HepG2 (cell line): ENCODE data around the gene TUBA4B. TPM values are rescaled to one million over a fixed set of nuclear protein-coding genes. Genes with fewer than 3 reads are reported as not detected.

Experiments used
- ATF7-NPFF ChIP-seq: sonication (generic); formaldehyde crosslinking; IDR thresholded peaks from 2 replicates; pipeline ENCODE4 v1.8.1; 2023; ENCODE audit warnings: mild to moderate bottlenecking, low read depth, missing genetic modification reagents, moderate library complexity
- CBX1 ChIP-seq: IDR thresholded peaks from one replicate; pipeline ENCODE4 v1.6.1; 2016; ENCODE audit warnings: antibody characterized with exemption, low read depth
- KDM5B ChIP-seq: sonication (generic); formaldehyde crosslinking; IDR thresholded peaks from 2 replicates; pipeline ENCODE4 v1.4.0; 2020; ENCODE audit warnings: missing genetic modification reagents, mild to moderate bottlenecking, borderline replicate concordance
- RFXANK ChIP-seq: IDR thresholded peaks from 2 replicates; pipeline ENCODE4 v1.6.1; 2016
- ZFP1 ChIP-seq: IDR thresholded peaks from 2 replicates; pipeline ENCODE4 v1.6.1; 2016
- ZNF430 ChIP-seq: sonication (generic); formaldehyde crosslinking; IDR thresholded peaks from 2 replicates; pipeline ENCODE4 v1.9.0; 2021; ENCODE audit warnings: mild to moderate bottlenecking, missing genetic modification reagents
- ZNF781 ChIP-seq: sonication (generic); formaldehyde crosslinking; IDR thresholded peaks from 2 replicates; pipeline ENCODE4 v1.5.1; 2020; ENCODE audit warnings: borderline replicate concordance, mild to moderate bottlenecking, missing genetic modification reagents; ENCODE audit errors: not compliant biosample characterization
- polyA plus RNA-seq, 8 experiments: library from polyadenylated mRNA; depleted of rRNA in 3 of 8; stranded (reverse) in 7 of 8; unstranded in 1 of 8; fragments of >200 nt; fragmentation: Illumina TruSeq in 4 of 8; extraction: Trizol in 4 of 8; gene quantifications; 2 replicates each; pipeline versions ENCODE4 v1.2.1 to v1.2.3, GENCODE V29; 2011 to 2016; ENCODE audit warnings: low read depth in 4 of 8, missing spikeins in 1 of 8, mixed read lengths in 1 of 8; ENCODE audit not compliant: insufficient read depth in 1 of 8
- total RNA-seq, 5 experiments: library from RNA; depleted of rRNA; stranded (reverse); fragments of >200 nt; fragmentation: Illumina TruSeq; extraction: Trizol; gene quantifications; 2 replicates each; pipeline ENCODE4 v1.2.3, GENCODE V29; 2016; ENCODE audit warnings: low read depth in 1 of 5
- TF ChIP-seq, protein P1 (sequence below): sonication (generic); formaldehyde crosslinking; IDR thresholded peaks from 2 replicates; pipeline ENCODE4 v1.4.0; 2020; ENCODE audit warnings: mild to moderate bottlenecking, missing genetic modification reagents
- TF ChIP-seq, protein P2 (sequence below): sonication (generic); formaldehyde crosslinking; IDR thresholded peaks from 2 replicates; pipeline ENCODE4 v1.8.0; 2022; ENCODE audit warnings: mild to moderate bottlenecking, missing genetic modification reagents; ENCODE audit not compliant: insufficient replicate concordance
- TF ChIP-seq, protein P3 (sequence below): sonication (generic); formaldehyde crosslinking; IDR thresholded peaks from 2 replicates; pipeline ENCODE4 v1.5.0; 2020; ENCODE audit warnings: missing genetic modification reagents
- TF ChIP-seq, protein P4 (sequence below): IDR thresholded peaks from 2 replicates; pipeline ENCODE4 v1.6.1; 2016; ENCODE audit warnings: mild to moderate bottlenecking, missing biosample characterization, missing genetic modification reagents
- TF ChIP-seq, protein P5 (sequence below): sonication (generic); formaldehyde crosslinking; IDR thresholded peaks from 2 replicates; pipeline ENCODE4 v1.9.0; 2021; ENCODE audit warnings: missing genetic modification reagents, borderline replicate concordance
- TF ChIP-seq, protein P6 (sequence below): sonication (generic); formaldehyde crosslinking; IDR thresholded peaks from 2 replicates; pipeline ENCODE4 v1.5.1; 2020; ENCODE audit warnings: mild to moderate bottlenecking, missing genetic modification reagents, borderline replicate concordance

The TUBA4B gene
- total and polyA plus RNA-seq, 2 of the 13 experiments (the other 11 are each of a cell fraction or from before 2014, with no cell fraction given): 0.18 to 0.22 TPM

DNA sequence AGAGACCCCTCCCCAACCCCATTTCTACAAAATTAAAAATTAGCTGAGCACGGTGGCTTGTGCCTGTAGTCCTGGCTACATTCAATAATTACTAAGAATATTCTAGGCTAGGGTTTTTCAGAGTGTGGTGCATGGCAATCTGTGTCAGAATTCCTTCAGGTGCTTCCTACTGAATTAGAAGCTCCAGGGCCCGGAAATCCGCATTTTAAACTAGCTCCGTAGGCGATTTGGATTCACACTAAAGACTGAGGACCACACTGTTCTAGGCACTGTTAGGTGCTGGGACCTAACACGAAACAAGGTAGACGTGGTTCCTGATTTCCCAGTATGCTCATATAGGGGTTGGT is 47.1 kb upstream of the TUBA4B start (continued):
- TF ChIP-seq, protein P1, sequence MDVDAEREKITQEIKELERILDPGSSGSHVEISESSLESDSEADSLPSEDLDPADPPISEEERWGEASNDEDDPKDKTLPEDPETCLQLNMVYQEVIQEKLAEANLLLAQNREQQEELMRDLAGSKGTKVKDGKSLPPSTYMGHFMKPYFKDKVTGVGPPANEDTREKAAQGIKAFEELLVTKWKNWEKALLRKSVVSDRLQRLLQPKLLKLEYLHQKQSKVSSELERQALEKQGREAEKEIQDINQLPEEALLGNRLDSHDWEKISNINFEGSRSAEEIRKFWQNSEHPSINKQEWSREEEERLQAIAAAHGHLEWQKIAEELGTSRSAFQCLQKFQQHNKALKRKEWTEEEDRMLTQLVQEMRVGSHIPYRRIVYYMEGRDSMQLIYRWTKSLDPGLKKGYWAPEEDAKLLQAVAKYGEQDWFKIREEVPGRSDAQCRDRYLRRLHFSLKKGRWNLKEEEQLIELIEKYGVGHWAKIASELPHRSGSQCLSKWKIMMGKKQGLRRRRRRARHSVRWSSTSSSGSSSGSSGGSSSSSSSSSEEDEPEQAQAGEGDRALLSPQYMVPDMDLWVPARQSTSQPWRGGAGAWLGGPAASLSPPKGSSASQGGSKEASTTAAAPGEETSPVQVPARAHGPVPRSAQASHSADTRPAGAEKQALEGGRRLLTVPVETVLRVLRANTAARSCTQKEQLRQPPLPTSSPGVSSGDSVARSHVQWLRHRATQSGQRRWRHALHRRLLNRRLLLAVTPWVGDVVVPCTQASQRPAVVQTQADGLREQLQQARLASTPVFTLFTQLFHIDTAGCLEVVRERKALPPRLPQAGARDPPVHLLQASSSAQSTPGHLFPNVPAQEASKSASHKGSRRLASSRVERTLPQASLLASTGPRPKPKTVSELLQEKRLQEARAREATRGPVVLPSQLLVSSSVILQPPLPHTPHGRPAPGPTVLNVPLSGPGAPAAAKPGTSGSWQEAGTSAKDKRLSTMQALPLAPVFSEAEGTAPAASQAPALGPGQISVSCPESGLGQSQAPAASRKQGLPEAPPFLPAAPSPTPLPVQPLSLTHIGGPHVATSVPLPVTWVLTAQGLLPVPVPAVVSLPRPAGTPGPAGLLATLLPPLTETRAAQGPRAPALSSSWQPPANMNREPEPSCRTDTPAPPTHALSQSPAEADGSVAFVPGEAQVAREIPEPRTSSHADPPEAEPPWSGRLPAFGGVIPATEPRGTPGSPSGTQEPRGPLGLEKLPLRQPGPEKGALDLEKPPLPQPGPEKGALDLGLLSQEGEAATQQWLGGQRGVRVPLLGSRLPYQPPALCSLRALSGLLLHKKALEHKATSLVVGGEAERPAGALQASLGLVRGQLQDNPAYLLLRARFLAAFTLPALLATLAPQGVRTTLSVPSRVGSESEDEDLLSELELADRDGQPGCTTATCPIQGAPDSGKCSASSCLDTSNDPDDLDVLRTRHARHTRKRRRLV: no peak
- TF ChIP-seq ZFP1 (CRISPR knock-in tag) (no peak), RFXANK (CRISPR knock-in tag) (no peak), CBX1 (no peak), ATF7-NPFF (CRISPR knock-in tag) (no peak), KDM5B (no peak), ZNF430 (CRISPR knock-in tag) (0 out of 2 replicates have a peak, but pooled peaks have one; percentile 49), ZNF781 (CRISPR knock-in tag) (no peak)
- TF ChIP-seq, protein P2, sequence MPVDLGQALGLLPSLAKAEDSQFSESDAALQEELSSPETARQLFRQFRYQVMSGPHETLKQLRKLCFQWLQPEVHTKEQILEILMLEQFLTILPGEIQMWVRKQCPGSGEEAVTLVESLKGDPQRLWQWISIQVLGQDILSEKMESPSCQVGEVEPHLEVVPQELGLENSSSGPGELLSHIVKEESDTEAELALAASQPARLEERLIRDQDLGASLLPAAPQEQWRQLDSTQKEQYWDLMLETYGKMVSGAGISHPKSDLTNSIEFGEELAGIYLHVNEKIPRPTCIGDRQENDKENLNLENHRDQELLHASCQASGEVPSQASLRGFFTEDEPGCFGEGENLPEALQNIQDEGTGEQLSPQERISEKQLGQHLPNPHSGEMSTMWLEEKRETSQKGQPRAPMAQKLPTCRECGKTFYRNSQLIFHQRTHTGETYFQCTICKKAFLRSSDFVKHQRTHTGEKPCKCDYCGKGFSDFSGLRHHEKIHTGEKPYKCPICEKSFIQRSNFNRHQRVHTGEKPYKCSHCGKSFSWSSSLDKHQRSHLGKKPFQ (CRISPR knock-in tag): peak; percentile 16
- TF ChIP-seq, protein P3, sequence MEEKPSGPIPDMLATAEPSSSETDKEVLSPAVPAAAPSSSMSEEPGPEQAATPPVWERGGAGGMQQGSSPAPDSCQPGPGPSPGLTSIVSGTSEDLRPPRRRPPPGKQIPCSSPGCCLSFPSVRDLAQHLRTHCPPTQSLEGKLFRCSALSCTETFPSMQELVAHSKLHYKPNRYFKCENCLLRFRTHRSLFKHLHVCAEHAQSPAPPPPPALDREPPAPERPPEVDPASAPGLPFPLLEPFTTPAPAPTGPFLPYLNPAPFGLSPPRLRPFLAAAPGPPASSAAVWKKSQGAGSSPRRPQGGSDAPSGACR (CRISPR knock-in tag): 0 out of 2 replicates have a peak, but pooled peaks have one; percentile 4
- TF ChIP-seq, protein P4, sequence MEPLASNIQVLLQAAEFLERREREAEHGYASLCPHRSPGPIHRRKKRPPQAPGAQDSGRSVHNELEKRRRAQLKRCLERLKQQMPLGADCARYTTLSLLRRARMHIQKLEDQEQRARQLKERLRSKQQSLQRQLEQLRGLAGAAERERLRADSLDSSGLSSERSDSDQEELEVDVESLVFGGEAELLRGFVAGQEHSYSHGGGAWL: no peak
- TF ChIP-seq, protein P5, sequence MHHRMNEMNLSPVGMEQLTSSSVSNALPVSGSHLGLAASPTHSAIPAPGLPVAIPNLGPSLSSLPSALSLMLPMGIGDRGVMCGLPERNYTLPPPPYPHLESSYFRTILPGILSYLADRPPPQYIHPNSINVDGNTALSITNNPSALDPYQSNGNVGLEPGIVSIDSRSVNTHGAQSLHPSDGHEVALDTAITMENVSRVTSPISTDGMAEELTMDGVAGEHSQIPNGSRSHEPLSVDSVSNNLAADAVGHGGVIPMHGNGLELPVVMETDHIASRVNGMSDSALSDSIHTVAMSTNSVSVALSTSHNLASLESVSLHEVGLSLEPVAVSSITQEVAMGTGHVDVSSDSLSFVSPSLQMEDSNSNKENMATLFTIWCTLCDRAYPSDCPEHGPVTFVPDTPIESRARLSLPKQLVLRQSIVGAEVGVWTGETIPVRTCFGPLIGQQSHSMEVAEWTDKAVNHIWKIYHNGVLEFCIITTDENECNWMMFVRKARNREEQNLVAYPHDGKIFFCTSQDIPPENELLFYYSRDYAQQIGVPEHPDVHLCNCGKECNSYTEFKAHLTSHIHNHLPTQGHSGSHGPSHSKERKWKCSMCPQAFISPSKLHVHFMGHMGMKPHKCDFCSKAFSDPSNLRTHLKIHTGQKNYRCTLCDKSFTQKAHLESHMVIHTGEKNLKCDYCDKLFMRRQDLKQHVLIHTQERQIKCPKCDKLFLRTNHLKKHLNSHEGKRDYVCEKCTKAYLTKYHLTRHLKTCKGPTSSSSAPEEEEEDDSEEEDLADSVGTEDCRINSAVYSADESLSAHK (CRISPR knock-in tag): no peak
- TF ChIP-seq, protein P6, sequence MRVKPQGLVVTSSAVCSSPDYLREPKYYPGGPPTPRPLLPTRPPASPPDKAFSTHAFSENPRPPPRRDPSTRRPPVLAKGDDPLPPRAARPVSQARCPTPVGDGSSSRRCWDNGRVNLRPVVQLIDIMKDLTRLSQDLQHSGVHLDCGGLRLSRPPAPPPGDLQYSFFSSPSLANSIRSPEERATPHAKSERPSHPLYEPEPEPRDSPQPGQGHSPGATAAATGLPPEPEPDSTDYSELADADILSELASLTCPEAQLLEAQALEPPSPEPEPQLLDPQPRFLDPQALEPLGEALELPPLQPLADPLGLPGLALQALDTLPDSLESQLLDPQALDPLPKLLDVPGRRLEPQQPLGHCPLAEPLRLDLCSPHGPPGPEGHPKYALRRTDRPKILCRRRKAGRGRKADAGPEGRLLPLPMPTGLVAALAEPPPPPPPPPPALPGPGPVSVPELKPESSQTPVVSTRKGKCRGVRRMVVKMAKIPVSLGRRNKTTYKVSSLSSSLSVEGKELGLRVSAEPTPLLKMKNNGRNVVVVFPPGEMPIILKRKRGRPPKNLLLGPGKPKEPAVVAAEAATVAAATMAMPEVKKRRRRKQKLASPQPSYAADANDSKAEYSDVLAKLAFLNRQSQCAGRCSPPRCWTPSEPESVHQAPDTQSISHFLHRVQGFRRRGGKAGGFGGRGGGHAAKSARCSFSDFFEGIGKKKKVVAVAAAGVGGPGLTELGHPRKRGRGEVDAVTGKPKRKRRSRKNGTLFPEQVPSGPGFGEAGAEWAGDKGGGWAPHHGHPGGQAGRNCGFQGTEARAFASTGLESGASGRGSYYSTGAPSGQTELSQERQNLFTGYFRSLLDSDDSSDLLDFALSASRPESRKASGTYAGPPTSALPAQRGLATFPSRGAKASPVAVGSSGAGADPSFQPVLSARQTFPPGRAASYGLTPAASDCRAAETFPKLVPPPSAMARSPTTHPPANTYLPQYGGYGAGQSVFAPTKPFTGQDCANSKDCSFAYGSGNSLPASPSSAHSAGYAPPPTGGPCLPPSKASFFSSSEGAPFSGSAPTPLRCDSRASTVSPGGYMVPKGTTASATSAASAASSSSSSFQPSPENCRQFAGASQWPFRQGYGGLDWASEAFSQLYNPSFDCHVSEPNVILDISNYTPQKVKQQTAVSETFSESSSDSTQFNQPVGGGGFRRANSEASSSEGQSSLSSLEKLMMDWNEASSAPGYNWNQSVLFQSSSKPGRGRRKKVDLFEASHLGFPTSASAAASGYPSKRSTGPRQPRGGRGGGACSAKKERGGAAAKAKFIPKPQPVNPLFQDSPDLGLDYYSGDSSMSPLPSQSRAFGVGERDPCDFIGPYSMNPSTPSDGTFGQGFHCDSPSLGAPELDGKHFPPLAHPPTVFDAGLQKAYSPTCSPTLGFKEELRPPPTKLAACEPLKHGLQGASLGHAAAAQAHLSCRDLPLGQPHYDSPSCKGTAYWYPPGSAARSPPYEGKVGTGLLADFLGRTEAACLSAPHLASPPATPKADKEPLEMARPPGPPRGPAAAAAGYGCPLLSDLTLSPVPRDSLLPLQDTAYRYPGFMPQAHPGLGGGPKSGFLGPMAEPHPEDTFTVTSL (CRISPR knock-in tag): 0 out of 2 replicates have a peak, but pooled peaks have one; percentile 9
